GM19397 (cell line): Measurements from ENCODE around the gene MYO7A.
"Not testable (repeated sequence)": the region's sequence is repeated elsewhere in the genome, so short reads cannot be mapped to it uniquely, and the experiment has no call there.

Experiments
- ATAC-seq: cut with Tn5 transposase; IDR thresholded peaks from one replicate; pipeline ENCODE4 v1.9.1; 2021; ENCODE audit warnings: mild to moderate bottlenecking, moderate library complexity; ENCODE audit not compliant: unreplicated experiment

Gene MYO7A

DNA sequence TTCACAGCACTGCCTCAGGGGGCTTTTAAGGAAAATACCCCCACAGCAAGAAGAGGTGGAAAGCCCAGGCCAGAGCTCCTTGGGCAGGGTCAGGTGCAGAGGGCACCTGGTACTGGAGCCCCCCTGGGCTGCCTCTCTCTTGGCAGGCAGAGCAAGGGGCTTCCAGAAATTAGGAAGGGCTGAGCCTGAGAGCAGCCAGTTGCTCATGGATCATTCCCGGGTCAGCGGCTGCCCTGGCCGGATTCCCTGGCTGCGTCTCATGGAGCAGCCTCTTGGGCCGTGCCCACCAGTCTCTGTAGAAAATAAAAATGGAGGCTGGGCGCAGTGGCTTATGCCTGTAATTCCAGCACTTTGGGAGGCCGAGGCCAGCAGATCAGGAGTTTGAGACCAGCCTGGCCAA is 35.7 kb upstream of the MYO7A start:
- ATAC-seq = no peak

DNA sequence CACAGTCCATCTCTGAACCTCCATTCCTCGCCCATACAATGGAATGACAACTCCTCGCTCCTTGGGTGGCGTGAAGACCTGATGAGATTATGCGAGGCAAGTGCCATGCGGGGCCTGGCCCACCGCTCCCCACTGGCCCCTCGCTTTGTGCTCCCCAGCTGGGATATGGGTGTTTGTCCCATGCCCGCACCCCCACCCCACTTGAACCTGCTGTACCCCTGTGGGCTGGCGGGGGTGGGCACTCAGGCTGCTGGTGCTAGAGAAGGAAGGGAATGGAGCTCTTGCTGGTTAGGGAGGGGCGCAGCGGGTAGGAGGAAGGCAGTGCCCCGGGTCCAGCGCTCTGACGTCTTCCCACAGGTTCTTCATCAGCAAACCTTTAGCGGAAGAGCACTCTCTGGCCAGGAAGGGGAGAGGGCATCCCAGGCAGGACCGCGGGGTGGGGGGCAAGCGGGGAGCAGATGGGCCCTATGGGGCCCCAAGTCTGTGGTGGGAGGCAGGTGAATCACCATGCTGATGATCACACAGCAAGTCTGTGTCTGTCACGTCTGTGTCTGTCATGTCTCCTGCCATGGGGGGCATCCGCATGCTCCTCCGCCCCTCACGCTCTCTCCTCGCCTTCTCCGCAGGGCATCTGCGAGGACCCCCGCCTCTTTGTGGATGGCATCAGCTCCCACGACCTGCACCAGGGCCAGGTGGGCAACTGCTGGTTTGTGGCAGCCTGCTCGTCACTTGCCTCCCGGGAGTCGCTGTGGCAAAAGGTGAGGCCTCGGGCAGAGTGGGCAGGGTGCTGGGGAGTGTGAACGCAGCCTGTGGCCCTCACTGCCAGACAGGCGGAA is 34.8 kb upstream of the MYO7A start:
- no peak for ATAC-seq

DNA sequence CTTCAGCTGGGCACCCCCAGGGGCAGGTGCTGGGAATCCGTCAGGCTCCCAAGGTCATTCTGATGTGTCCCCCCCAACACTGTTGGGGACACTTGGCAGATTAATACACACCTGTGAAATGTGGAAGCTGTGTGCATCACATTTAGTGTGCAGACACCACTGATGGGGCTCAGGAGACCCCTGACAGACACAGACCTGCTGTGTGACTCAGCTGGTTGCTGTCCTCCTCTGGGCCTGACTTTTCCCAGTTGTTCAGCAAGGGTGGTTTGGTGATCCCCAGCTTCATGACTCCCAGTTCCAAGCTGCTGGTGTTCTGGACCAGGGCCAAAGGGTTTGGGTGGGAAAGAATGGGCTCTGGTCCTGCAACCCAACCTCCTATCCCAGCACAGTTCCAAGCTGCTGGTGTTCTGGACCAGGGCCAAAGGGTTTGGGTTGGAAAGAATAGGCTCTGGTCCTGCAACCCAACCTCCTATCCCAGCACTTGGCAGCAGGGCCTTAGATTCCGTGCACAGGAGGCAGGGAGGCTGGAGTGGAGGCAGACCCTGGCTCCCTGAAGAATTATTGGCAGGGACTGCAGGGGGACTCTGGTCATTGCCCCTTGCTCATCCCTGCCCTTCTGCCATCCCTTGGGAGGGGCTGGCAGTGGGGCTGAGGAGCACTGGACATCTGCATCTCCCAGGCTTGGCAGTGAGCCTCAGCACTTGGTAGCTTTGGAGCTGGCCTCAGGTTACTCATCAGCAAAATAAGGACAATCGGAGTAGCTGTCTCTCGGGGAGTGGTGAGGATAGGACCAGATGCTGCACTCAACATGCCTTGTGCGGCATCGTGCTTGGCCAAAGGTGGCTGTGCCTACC is 33.8 kb upstream of the MYO7A start:
- no peak for ATAC-seq

DNA sequence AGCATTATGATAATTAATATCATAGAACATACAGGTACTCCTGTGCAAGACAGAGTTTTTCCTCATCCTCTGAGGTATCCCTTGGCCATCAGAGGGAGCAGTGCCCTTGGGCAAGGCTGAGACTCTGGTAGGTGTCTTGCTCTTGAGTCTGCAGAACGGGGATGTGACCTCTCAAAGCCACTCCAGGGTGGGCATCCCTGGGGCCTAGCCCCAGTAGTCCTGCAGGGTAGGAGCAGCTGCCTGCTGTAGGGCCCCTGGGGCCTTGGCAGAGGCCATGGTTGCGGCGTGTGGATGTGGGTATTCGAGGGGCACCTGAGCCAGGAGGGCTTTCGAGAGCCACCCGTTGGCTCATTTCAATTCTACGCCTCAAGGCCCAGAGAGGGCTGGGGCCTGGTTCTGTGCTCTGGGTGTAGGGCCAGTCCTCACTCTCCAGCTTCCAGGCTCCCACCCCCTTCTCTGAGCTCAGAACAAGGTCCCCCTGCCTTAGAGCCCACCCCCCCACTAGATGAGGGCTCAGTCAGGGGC is 33.1 kb upstream of the MYO7A start:
- ATAC-seq = no peak

DNA sequence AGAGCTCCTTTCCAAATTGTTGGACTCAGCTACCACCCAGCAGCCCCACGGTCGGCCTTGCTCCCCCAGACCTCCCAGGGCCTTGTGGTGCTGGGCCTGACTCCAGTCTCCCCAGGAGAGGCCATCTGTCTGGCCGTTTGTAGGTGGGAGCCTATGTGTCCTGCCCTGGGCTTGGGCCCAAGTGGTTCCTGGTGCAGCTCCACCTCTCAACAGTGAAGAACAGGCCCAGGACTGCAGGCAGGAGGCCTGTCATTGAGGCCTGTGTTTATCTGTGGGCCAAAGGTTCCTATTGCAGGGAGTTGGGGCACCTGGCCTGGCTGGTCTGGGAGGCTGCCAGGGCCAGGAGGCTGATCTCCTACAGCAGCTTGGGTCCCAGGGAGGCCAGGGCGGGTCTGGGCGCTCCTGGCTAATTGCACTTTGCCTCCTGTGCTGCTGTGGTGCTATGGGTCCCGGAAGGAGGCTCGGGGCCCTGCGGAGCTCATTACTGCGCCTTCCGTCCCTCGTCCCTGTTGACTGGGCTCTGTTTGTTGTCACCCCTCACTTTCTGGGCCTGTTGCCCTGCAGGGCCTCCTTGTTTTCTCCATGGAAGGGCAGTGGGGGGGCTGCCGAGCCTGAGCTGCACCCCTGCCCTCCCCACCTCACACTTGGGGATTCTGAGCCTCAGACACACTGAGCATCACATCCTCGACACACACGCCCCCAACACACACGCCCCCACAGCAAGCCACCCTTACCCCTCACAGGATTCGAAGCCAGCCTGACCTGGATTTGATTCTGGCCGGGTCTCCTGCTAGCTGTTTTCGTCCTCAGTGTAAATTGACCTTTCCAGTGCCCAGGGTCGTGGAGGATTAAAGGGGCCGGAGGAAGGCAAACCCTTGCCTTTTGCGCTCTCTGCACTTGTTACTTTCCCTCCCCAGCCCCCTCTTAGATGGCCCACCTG is 32.2 kb upstream of the MYO7A start:
- ATAC-seq = no peak

DNA sequence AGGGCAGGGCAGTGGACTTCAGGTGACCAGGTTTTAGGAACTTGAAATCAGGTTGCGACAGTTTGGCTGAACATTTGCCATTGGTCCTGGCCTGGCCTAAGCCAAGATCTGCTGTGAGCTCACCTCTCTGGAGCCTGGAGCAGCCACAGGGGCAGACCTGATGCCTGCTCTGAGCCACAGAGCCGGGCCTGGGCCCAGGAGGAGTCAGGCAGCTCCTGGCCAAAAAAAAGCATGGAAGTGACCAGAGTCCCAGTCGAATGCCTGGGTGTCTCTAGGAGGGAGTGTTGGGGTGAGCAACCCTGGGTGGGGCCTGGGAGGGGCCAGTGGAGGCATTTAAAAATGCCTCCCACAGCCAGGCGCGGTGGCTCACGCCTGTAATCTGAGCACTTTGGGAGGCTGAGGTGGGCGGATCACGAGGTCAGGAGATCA is 31.4 kb upstream of the MYO7A start:
- no peak for ATAC-seq

DNA sequence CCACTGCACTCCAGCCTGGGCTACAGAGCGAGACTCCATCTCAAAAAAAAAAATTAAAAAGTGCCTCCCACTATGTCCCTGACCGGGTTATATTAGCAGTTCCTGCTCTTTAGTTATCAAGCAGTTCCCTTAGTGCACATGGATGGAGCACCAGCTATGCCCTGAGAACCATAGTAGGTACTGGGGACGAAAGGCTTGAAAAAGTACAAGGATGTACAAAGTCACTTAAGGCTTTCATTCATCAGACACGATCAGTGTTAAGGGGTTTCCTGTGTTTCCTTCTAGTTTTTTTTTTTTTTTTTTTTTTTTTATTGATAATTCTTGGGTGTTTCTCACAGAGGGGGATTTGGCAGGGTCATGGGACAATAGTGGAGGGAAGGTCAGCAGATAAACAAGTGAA is 30.9 kb upstream of the MYO7A start:
- not testable (repeated sequence) for ATAC-seq

DNA sequence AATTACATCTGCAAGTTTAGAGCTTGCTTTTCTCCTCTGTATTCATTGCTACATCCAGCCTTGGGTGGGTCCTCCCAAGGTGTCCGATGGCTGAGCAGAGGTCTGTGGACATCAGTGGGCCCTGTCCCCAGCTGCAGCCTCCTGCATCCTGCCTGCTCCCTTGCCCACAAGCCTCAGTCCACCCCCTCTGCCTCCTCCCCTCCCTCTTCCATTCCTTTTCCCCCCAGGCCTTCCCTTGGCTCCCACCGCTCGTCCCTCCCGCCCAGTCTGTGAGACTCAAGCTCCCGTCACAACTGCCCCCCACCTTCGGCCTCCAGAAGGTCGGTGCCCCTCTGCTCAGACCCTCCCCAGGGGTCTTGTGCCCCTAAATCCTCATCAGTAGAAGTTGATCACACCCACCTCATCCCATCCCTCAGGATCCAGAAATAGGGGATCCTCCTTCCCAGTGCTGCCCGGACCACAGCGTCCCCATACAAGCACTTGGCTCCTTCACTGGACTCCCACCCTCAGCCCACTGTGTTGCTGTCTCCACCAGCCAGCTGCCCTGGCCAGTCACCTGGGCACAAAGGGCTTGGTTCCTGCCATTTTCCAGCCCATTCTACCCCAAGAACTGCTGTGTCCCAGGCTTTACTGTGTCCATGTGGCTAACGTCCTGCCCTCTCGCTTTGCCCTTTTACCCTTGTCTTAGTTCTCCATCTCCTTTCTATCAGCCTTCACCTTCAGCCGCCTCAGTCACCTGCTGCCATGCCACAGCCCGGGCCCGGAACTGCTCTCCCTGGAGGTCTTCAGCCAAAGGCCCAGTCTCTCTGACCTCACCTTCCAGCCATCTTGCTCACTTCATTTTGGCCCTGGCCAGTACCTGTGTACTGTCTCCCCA is 27.6 kb upstream of the MYO7A start:
- no peak for ATAC-seq

DNA sequence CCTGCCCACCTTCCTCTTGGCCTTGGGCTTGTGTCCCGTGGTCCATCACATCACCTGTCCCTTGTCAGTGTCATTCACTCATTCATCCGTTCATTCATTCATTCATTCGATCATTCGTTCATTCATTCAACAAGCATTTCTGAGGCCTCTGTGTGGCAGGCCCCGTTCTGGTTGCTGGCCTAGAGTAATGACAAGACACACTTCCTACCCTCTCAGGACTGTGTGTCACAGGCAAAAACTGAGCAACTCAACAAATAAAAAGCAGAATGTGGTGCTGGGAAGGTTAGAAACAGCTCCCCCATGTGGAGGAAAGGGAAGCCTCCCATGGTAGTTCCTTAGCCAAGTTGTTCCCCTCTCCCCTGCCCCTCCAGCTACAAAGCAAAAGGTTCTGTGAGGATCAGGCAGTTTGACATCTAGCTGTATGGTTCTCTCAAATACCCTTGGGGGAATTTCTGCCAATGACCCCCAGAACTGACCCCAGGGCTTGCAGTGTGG is 27.0 kb upstream of the MYO7A start:
- ATAC-seq = no peak

DNA sequence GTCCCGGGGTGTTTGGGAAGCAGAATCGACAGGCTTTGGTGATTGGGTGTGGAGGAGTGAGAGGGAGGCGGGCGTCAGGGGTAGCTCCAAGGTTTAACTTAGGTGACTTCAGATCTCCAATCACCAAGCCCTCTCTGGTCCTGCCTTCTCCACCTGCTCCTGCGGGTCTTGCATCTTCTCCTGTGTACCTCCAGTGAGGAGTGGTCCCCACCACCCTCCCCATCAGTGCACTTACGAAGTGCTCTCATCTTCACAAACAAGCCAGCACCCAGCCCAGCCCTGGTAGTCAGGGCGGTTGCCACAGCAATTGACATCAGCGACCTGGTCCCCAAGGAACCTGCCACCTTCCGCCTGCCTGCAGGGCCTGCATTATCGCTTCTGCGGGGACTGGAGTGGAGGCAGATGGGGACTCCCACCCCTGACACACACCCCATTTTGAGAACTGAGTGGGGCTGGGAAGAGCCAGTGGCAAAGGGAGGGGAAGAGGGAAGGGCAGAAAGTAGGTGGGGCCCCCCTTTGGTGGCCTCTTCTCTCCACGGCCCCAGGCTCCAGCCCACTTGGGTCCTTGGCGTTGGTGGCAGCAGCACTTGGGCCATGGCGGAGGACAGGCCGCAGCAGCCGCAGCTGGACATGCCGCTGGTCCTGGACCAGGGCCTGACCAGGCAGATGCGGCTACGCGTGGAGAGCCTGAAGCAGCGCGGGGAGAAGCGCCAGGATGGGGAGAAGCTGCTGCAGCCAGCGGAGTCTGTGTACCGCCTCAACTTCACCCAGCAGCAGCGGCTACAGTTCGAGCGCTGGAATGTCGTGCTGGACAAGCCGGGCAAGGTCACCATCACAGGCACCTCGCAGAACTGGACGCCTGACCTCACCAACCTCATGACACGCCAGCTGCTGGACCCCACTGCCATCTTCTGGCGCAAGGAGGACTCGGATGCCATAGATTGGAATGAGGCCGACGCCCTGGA is 25.5 kb upstream of the MYO7A start, which contains the start of gene OMP:
OMP (plus strand) TSS at position 595 of the 965 bp plus-strand sequence; CDS start at position 595, 0 bp downstream.
- no peak for ATAC-seq

DNA sequence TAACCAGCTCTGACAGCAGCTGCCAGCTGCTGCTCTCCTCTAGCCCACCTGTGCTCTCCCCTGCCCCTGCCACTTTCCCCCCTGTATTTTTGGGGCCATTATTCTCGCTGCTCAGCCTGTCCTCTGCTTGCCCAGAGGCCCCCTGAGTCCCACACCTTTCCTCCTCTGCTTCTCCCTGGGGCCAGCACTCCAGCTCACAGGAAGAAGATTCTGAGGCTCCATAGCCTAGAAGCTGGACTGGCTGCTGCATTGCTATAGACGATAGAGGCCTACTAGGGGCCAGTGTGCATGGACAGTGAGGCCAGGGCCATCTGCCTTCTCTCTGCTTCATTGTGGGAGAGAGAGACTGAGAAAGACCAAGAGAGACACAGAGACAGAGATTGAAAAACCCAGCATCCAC is 24.7 kb upstream of the MYO7A start:
- ATAC-seq = no peak

DNA sequence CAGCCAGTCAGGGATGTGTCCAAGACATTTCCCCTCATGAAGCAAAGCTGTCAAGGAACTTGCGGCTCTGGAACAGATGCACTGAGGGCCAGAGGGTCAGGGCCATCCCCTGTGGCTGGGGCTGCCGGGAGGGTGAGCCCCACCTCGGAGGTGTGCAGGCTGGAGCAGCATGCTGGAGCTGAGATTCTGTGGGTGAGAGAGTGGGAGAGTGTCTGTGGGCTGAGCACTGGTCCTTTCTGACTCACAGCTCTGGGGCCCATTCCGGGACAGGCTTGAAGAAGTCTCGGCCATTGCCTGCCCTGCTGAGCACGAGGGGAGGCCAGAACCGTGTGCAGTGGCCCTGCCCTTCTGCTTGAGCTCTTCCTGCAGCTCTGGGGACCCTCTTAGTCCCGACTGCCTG is 23.3 kb upstream of the MYO7A start:
- ATAC-seq = no peak

DNA sequence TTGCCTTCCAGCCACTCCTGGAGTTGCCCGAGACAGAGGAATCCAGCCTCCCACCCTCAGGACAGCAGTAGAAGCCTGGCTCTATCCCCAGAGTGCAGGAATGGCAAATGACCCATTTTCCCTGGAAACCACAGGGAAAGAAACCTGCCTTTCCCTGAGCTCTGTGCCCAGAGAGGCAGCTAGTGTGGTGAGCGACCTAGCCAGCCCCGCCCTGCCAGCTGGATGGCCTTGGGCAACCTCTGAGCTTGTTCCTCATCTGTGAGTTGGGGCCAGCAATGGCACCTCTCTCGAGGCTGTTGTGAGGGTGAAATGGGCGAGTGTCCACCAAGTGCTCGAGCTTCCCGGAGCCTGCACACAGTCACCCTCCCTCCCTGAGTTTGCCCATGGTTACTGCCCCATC is 21.7 kb upstream of the MYO7A start:
- ATAC-seq = no peak

DNA sequence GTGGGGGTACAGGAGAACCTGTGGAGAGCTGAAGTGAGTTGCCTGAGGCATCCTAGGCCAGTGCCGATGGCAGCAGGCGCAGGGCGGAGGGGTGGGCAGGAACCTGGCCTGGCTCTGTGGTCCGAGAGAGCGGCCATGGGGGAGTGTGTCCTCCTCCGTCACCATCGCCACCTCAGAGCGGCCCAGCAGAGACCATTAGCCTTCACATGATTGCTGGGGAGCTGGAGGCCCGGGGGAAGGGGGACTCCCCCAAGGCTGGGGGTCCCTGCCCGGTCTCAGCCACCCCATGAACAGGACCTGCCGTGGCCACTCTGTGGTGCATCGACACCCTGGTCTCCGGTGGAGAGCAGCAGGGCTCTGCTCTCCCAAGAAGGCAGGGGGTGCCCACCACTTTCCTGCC is 21.3 kb upstream of the MYO7A start:
- ATAC-seq = no peak

DNA sequence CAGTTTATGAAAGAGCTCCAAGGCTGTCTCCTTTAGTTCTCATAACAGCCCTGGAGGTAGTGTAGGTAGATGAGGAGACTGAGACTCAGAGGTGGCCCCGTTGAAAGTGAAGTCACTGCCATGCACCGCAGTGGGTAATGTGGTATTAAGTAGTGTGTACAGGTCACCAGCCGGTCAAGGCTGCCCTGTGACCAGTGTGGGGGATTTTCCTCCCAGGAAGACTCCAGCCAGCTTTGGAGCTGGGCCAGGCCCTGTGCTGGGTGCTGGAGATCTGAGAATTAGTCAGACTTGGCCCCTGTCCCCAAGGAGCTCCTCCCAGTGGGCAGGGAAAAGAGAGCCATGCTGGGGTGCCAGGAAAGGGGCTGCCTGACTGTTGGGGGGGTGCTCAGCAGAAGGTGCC is 20.1 kb upstream of the MYO7A start:
- no peak for ATAC-seq

DNA sequence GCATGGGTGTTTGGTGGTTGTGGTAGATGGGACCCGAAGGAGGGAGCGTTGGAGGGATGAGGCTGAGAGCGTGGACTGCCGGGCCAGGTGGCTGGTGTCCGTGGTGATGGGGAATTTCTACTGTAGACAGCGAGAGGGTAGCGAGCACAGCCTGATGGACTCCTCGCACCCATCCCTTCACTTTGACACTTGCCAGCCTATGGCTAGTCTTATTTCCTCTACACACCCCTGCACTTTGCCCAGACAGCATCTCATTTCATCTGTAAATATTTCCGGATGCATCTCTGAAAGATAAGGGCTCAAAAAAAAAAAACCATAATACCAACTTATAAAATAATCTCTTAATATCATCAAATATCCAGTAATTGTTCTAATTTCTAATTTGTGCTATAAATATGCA is 19.6 kb upstream of the MYO7A start:
- no peak for ATAC-seq

DNA sequence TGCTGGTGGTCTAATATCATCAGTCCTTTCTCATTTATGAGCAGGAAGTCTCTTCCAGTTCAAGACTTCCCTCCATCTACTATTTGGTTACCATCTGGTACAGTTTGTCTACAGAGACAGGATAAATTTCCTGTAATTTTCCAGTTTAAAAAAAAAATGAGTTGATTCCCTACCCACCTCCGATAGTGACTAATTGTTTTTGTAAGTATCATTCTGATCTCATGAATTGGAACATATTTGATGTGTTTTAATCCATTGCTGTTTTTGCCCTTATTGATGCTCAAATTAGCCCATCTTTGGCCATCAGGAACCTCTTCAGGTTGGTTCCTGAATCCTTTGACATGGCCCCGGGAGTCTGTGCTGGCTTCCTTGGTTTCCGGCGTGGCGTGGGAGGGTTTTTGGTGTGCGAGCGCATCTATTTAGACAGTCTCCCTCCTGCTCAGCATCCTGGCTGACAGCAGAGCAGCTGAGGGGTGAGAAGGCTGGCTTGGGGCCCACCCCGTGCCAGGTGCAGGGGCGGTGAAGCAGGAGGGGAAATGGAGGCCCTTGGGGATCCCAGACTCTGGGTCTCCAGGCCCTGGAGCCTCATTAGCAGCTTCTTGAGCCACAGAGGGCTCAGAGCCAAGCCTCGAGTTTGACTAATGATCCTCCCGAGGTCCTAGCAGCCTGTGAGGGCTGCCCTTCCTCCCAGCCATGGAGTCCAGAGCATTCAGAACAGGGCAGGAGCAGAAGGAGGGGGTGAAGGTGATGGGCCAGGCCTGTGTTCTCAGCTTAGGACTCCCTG is 18.6 kb upstream of the MYO7A start:
- no peak for ATAC-seq

DNA sequence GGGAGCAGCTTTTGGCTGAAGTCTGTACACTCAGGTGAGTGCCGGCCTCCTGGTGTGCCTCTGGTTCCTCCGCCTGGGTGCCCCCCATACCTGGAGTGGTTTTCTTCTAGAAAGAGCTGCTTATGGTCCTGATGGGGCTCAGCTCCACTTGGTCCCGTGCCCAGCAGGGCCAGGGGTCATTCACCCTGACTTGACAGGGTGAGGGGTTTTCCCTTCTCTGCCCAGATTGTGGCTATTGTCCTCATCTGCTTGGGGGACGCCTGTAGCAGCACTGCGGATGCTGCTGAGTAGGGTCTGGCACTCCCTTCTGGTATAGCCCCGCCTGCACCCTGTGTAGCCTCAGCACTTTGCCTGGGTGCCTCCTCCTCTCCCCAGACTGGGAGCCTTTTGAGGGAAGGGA is 17.2 kb upstream of the MYO7A start:
- no peak for ATAC-seq
